ENCODE results near the gene IER5L. TPM values are rescaled to one million over a fixed set of nuclear protein-coding genes. Genes with fewer than 3 reads are reported as not detected.

Gene IER5L
- polyA plus RNA-seq, 1 donor: 6.6 TPM

DNA sequence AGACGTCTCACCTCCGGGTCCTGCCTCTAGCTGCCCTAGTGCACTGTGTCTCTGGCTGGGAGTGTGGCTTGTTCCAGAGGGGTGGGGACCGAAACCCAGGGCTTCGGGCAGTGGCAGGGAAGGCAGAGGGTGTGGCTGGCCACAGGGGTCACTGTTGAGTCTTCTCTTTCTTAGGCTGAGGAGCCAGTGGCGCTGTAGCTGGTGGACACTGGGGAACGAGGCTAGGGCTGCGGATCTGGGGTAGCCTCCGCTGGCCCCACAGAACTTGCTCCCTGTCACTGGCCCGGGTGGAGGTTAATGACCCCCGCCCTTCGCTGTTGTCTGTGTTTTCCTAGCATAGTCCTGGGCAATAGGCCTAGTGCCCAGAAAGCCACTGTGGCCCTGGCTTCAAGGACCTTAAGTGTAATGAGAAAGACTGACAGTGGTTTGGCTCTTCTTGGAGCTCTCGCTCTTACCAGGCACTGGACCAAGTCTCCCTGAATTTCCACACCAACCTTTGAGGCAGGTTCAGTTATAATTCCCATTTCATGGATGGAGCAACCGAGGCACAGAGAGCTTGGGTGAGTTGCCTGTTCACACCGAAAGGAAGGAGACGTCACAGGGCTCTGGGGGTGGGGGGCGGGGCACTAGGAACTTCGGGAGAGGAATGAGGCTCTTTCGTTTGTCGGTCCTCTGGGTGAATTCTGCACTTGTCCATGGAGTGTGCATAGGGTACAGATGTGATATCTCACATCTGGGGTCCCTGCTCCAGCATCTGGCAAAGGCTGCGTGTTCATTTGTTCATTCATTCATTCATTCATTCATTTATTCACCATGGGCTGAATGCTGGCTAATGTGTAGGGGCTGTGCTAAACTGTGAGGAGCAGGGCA is 4.8 kb upstream of the IER5L start:
- DNase-seq: no peak

DNA sequence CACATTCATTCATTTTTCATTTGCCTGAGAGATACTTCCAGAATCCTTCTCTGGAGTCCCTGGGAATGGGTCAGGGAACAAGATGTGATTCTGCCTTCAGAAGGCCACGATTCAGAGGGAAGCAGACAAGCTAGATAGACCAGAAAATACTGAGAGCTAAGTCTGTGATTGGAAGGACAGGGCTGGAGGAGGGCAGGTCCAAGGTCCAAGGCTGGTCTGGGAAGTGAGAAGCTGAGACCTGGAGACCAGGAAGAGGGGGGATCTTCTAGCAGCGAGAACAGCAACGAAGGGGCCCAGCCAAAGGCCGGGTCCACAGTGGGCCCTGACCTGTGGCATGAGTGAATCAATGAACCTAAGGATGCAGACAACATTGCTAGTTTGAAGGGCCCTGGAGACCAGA is 4.1 kb upstream of the IER5L start:
- DNase-seq: no peak

DNA sequence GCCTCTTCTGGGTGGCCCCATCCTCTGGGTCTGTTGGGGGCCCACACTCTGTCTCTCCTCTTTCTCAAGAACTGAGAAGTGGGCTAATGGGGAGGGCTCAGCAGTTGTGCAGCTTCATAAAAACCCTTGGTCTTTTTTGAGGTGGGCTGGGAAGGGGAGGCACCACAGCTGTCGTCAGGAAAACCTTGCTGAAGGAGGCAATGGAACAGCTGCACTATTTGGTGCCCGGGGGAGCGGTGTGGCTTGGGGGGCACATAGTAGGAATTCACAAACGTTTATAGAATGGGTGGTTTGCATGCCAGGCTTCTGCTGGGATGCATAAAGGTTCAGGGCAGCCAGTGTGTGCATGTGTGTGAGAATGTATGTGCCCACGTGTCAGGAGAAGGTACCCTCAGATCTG is 3.2 kb upstream of the IER5L start:
- DNase-seq: no peak

DNA sequence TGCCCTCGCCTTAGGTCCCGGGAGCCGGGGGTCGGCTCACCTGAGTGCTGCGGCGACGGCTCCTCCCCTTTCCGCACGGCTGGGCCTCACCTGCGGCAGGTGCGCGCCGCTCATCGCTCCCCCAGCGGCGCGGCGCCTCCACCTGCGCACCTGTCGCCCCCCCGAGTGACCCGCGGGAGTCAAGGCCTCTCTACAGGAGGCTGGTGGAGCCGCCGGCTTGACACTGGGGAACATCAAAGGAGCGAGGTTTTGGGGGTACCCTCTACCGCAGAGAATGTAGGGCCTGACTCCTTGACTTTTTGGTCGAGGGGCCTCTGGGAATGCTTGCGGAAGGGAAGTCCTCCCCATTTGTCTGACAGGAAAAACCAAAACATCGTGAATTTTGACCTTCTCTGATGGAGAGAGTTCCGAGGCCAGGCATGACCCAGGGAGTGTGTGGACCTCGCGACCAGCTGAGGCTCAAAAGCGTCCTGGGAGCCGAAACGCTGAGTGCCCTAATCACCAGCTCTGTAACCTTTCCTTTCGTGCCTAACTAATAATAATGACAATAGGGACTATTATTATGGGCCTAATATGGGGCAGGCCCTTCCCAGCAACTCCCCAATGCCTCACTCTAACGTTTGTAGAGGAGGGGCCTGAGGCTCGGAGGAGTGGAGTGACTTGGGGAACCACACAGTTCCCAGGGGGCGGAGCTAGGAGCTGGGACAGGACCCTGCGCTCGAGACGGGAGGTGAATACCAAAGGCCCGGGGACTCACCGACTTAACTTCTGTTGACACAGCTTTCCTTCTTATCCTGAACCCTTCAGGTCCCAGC is 714 bp upstream of the IER5L start:
- DNase-seq: no peak

DNA sequence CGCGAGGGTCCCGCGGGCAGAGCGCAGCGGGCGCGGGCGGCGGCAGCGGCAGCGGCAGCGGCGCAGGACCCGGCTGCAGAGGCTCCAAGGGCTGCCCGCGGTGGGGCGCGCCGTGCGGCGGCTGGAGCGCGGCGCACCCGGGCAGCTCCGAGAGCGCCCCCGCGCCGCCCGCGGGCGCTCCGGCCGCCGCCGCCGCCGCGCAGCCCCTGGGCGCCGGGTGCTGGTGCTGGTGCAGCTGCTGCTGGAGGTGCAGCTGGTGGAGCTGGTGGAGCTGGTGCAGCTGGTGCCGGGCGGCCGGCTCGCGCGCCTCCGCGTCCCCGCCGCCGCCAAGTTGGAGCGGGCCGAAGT is 644 bp downstream of the IER5L start:
- no peak for DNase-seq

DNA sequence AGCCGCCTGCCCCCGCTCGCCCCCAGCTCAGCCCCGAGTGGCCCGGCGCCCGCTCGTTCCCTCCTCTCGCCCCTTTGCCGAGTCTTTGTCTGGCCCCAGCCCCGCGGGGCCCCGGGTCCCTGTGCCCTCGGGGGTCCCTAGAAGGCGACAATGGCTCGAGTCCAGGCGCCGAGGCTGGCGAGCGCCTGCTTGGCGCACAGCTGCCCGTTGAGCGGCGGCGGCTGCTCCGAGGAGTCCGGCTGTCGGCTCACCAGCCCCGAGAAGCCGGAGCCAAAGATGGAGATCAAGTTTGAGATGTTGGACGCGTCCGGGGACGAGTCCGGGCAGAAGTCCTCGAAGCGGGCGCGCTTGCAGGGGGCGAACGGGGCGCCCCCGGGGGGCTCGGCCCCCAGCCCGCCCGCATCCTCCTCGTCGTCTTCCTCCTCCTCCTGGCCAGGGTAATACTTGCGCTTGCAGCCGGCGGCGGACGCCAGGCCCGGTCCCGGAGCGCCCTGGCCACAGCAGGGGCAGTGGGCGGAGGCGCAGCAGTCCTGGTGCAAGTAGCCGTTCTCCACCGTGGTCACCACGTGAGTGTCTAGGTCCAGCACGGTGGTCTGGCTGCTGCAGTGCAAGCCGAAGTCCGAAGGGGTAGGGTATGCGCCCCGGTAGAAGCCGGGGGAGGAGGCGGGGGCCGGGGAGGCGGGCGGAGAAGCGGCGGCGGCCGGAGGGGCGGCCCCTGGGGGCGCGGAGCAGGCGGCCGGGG is 1.2 kb downstream of the IER5L start:
- no peak for DNase-seq

DNA sequence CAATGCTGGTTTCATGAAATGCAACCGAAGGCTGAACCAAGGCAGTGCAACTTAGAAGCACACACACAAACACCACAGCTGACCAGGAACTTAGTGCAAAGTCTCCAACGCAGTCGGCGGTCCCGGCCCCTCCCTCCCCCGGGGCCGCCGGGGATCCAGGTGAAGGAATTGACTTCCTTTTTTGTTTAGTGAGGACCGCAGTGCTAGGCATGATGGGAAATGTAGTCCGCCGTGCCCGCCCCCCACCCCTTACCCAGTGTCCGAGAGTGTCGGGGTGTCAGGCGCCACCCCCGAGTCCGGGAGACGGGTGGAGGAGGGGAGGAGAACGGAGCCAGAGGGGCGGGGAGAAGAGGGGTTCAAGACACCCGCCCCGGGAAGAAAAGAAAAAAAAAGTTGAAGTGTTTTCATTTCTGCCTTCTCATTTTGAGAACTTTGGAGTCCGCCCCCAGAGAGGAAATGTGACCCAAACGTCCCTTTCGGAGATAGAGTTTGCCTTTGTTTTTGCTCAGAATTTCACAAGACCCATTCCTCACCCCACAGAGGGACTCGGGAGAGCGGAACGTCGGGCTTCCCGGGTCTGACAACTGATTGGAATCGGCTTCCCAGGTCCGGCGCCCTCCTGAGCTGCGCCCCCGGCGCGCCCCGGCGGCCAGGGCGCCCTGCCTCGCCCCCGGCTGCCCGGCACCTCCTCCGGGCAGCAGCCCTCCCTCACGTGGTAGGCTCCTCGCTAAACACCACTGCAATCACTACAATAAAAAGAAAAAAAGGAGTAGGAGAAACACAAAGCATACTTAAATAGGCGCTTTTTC is 2.0 kb downstream of the IER5L start:
- peak; percentile 93 for DNase-seq

DNA sequence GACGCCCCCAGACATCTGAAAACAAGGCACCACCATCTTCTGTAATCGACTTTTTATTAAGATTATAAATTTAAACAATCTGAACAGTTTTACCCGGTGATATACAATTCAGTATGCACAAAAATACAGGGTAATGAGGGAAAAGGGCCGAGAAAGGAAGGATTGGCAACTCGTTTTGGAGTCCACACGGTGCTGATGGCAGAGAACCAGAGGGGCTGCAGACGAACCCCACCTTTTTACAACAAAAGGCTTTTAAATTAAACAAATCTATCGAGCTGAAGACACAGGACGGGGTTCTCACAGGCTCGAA is 2.6 kb downstream of the IER5L start:
- DNase-seq: no peak

DNA sequence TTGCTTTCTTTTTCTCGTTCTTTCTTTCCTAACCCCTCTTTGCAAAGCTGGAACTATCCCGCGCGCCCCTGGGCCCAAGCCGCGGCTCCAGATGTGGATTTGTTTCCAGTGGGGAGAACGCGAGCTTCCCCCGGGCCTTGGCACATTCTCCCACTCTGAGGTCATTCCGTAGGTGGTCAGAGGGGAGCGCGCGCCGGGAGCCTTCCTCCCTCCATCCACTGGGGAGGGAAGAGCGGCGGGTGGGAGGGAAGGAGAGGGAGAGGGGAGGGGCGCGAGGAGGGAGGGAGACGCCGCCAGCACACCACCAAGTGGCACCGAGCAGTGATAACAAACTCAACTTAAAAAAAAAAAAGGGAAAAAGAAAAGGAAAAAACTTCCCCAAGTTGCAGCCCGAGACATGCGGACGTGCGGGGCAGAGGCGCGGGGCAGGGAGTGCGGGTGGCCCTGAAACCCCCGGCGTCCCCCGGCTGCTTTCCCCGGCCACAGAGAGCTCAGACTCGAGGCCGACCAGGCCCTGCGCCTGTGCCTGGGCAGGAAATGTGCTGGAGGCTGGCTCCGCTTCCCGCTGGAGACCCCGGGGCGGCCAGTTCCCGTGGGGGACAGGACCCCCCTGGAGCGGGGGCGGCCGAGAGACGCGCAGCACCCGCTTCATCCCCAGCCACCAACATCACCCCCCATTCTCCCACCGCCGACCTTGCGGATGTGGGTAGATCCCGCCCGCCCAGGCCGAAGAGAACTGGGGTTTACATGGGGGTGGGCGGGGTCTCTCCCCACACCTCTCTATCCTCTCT is 3.1 kb downstream of the IER5L start:
- peak; percentile 88 for DNase-seq

DNA sequence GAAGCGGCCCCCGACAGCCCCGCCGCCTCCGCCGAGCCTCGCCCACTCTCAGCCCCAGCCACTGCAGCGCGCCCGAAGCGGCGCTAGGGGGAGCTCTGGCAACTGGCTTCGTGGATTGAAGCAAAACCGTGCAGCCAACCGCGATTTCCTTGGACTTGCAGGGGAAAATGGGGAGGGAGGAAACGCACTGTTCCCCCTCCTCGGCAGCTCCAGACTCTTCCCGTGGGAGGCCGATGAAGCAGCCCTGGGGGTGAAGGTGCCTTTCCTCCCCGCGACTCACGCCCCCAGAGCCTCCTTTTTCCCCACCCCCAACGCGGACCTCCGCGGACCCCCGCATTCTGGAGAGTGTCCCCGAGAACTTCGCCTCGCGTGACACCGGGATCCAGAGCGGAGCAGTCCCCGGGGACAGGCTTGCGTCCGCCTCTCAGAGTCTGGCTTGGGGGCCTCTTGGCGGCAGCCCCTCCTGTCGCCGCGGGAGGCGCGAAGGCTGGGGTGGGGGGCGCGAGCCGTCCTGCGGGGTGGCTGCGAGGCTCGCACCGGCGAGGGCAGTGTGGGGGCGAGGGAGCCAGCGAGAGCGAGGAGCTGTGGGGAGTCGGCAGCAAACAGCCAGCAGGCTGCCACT is 3.8 kb downstream of the IER5L start:
- peak; percentile 93 for DNase-seq

DNA sequence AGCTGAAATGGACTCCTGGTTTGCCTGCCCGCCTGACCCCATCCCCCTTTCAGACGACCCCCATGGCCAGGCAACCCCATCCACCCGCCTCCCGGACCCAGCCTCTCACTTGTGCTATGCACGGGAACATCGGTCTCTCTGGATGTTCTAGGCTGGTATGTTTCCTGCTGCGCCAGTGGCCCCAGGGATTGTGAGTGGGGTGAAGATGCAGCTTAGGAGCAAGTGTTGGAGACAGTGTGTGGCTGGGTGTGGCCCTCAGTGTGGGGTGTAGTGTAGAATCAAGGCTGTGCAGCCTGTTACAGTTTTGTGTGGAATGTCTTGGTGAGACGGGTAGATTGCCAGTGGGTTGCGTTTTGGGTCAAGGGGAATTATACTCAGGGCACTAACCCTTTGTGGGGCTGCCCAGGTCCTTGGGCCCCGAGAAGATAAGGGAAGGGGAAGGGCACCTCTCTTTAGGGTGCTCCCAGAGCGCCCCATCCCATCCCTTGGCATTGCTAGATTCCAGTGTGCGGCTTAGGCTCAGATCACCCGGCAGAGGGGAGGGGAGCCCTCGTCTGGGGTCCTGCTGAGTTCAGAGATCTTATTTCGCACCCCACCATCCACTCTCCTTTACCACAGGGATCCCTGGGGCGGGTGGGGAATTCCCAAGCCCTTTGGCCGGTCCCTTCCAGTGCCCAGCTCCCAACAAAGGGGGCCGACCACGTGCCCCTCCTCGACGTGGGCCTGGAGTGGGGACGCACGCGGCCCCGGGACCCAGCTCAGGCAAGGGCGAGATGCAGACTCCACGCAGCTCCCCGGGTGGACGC is 4.6 kb downstream of the IER5L start:
- DNase-seq: no peak

DNA sequence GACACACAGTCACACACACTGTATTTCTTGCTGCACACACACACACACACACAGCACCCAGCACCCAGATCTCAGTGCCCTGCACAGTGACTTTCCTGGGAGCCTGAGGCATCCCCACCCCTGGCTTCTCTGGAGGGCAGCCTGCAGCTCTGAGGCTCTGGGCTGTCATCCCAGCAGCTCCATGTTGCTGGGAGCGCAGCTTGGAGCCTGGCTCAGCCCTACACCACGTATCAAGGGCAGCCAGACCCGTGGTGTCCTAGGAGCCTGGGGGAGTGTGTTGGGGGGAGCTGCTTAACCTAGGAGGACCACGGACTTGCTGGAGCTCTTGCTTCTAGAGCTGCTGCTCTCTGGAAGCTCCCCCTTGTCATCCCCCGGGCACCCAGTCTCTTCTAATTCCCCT is 5.2 kb downstream of the IER5L start:
- DNase-seq: no peak

DNA sequence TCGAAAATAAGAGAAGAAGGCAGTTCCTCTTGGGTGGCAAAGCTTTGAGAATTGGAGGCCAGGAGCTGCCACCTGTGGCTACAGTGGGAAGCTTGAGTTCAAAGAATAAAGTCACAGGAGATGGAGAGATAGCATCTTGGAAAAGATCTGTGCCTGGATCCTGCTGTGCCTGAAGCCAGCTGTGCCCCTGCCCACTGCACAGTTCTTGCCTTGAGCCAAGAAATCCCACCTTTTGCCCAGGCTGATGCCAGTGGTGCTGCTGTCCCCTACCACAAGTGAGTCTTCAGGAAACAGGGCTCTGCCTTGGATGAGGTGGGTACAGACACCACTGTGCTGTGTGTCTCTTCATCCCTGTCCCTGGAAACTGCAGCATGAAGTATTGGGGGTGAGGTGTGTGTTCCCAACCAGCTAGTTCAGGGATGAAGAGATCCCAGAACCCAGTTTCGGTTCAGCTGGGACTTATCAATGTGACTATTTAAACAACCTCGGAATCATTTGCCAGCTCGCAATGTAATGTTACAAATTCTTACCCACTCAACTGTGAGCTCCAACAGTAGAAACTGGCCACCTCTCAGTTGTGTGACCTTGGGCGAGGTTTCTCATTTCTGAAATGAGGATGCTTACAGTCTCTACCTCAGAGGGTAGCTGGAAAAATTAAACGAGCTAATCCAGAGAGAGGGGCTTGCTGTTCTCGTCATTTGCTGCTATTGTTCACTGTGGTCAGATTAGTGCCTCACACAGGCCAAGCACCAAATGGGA is 5.9 kb downstream of the IER5L start:
- DNase-seq: no peak

DNA sequence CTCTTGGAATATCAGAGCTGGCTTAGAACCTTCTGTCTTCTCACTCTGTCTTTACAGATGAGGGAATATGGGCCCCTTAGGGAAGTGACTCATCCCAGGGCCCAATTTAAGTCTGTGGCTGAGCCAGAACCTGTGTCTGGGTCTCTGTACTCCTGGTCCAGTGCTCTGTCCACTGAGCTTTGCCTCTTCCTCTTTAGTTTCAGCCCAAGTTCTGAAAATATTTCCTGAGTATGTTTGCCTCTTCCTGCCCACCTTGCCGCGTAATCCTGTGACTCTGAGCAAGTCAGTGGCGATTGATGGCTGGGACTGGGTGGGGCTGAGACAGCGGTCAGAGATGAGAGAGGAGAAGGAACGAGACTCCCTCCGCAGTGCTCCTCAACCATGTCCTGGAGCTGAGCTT is 7.8 kb downstream of the IER5L start:
- no peak for DNase-seq

DNA sequence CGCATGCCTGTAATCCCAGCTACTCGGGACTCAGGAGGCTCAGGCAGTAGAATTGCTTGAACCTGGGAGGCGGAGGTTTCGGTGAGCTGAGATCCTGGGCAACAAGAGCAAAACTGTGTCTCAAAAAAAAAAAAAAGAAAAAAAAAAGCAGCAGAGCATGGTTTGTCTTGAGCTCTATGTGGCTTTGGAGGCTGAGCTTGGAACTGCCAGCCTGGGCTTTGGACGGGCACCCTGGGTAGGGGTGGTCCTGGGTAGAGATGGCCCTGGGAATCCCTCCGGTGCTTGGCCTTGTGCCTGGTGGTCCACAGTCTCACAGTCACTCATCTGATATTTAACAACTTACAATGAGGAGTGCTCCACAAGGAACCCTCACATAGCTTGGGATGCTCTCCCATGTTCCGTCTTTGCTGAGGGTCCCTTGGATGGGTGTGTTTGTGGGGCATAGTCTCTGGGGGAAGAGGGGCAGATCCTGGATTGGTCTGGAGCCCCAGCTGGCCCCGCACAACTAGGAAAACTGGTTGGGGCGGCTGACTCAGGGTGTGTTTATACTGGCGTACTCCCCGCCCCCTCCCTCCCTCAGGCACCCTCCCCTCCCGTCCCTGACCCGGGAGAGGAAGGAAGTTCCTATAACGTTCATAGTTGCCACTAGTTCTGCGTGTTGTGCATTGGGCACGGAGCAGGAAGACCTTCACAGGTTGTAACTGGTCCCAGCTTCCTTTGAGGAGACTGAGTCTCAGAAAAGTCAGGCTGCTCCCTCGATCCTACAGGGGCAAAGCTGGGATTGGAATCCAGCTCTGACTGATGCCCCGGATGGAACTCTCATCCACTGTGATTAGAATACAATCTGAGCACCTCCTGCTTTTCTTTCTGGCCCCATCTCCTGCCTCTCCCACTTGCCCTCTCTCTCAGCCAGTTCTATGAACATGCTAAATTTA is 11.2 kb downstream of the IER5L start:
- peak; percentile 75 for DNase-seq

DNA sequence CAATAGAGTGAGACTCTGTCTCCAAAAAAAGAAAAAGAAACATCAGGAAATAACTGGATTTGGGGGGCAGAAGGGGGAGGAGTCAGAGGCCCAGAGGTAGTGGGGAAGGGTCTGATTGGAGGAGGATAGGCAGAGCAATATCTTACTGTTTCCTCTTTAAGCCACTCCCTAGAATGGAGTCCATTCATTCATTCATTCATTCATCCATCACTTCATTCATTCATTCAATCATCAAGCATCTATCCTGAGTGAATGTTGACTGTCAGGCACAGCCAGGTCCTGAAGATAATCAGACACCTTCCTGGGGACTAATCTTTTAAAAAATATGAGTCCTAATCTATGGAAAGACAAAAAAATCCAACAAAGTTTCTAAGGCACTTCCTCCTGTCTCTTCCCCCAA is 12.9 kb downstream of the IER5L start:
- no peak for DNase-seq

DNA sequence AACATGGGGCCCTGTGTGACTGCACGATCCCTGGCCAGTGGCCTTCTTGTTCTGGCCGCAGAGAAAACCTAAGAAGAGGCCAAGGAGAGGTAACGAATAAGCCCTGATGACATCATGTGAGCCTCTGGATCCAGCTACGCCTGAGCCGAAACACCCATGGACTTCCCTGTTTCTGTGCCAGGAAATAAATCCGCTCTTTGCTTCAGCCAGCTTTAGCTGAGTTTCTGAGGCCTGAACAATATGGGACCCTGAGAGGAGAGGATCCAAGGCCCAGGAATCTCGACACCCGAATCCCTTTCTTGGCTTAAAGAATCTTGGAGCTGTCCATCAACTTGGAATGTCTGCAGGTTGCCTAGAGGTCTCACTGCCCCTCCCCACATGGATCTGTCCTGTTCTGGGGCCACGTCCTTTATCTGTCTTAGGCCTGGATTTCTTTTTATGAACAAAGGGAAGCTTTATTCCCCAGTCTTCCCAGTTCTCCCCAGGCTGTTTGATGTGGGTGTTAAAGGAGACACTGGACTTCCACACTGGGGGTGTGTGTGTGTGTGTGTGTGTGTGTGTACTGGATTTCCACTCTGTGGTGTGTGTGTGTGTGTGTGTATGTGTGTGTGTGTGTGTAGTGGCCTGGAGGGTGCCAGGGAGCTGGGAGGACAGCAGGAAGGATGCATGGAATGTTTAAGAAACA is 13.7 kb downstream of the IER5L start:
- no peak for DNase-seq

All from left kidney (tissue), 2 donors.